K562 (cell line): ENCODE measurements around the gene ABCB9. TPM values are rescaled to one million over a fixed set of nuclear protein-coding genes. Genes with fewer than 3 reads are reported as not detected.

ENCODE experiments used
- BCOR ChIP-seq: fragments of 450-650 bp; IDR thresholded peaks from 2 replicates; pipeline ENCODE4 v1.6.1; 2016
- HLTF ChIP-seq: fragments of 450-650 bp; IDR thresholded peaks from 2 replicates; pipeline ENCODE4 v1.6.1; 2016
- KDM2B ChIP-seq: fragments of 250-450 bp; sonication (Bioruptor Pico); IDR thresholded peaks from 2 replicates; pipeline ENCODE4 v1.8.0; 2021; ENCODE audit warnings: mild to moderate bottlenecking, moderate library complexity
- NBN ChIP-seq: fragments of 450-650 bp; IDR thresholded peaks from 2 replicates; pipeline ENCODE4 v1.6.1; 2016; ENCODE audit warnings: low read depth, mild to moderate bottlenecking
- NONO ChIP-seq, 2 experiments: fragments of 200-400 bp in 1 of 2; fragments of 450-650 bp in 1 of 2; formaldehyde crosslinking in 1 of 2; IDR thresholded peaks; 2 replicates each; pipeline ENCODE4 v1.6.1; 2017; ENCODE audit warnings: low read depth in 2 of 2, mild to moderate bottlenecking in 2 of 2, moderate library complexity in 2 of 2, low read length in 1 of 2
- PKNOX1 ChIP-seq: fragments of 450-650 bp; IDR thresholded peaks from 2 replicates; pipeline ENCODE4 v1.6.1; 2016
- RBFOX2 ChIP-seq: fragments of 200-400 bp; formaldehyde crosslinking; IDR thresholded peaks from 2 replicates; pipeline ENCODE4 v1.6.1; 2017; ENCODE audit warnings: low read depth, mild to moderate bottlenecking, low read length, moderate library complexity
- SAP30 ChIP-seq: fragments of 200-600 bp; sonication (generic); IDR thresholded peaks from 2 replicates; pipeline ENCODE4 v1.6.1; 2012; ENCODE audit warnings: borderline replicate concordance, low read depth, mild to moderate bottlenecking, moderate library complexity, low read length, control low read depth, inconsistent platforms; ENCODE audit not compliant: insufficient read depth, poor library complexity, severe bottlenecking
- SIN3B ChIP-seq: fragments of 450-650 bp; IDR thresholded peaks from 2 replicates; pipeline ENCODE4 v1.6.1; 2017; ENCODE audit warnings: low read depth, mild to moderate bottlenecking, moderate library complexity
- TBL1XR1 ChIP-seq, 2 experiments: IDR thresholded peaks; 2 replicates each; pipeline ENCODE4 v1.6.1; 2012; ENCODE audit warnings: improper control_type of control experiment in 2 of 2, low read length in 2 of 2, mild to moderate bottlenecking in 1 of 2
- ZKSCAN1 ChIP-seq: fragments of 150-350 bp; IDR thresholded peaks from 2 replicates; pipeline ENCODE4 v1.6.1; 2016; ENCODE audit warnings: low read depth, low read length
- ZNF583 ChIP-seq: fragments of 250-450 bp; sonication (Bioruptor Pico); IDR thresholded peaks from 2 replicates; pipeline ENCODE4 v1.4.0; 2020
- ZNF77 ChIP-seq: fragments of 250-450 bp; sonication (Bioruptor Pico); IDR thresholded peaks from 2 replicates; pipeline ENCODE4 v1.5.0; 2020
- polyA plus RNA-seq, 8 experiments: library from polyadenylated mRNA; depleted of rRNA in 4 of 8; stranded (reverse) in 5 of 8; unstranded in 3 of 8; fragments of >200 nt; fragmentation: Nextera tagmentation in 2 of 8; fragmentation: Illumina TruSeq in 1 of 8; extraction: Ambion mirVana in 2 of 8; extraction: Trizol in 1 of 8; gene quantifications; 2 replicates each; pipeline versions ENCODE4 v1.2.1 to v1.2.3, GENCODE V29; 2011 to 2014; ENCODE audit warnings: inconsistent platforms in 1 of 8, missing spikeins in 1 of 8
- total RNA-seq, 7 experiments: library from RNA; depleted of rRNA in 6 of 7; stranded (reverse); fragments of >200 nt in 6 of 7; fragmentation: Illumina TruSeq in 2 of 7; extraction: Trizol in 2 of 7; gene quantifications; 2 replicates each; pipeline versions ENCODE4 v1.2.1 to v1.2.3, GENCODE V29; 2011 to 2021; ENCODE audit warnings: low replicate concordance in 1 of 7
- TF ChIP-seq, protein P1 (sequence below), 3 experiments: fragments of 200-800 bp in 1 of 3; fragments of 250-450 bp in 1 of 3; fragments of 450-650 bp in 1 of 3; sonication (Bioruptor Pico) in 1 of 3; sonication (Bioruptor generic) in 1 of 3; formaldehyde crosslinking in 1 of 3; IDR thresholded peaks; 2 replicates each; pipeline versions ENCODE4 v1.6.1 to v1.8.0; 2016 to 2022; ENCODE audit warnings: mild to moderate bottlenecking in 2 of 3, missing genetic modification characterization in 2 of 3, missing compliant biosample characterization in 1 of 3, moderate library complexity in 1 of 3
- TF ChIP-seq, protein P2 (sequence below): sonication (generic); formaldehyde crosslinking; IDR thresholded peaks from 2 replicates; pipeline ENCODE4 v1.8.0; 2022; ENCODE audit warnings: mild to moderate bottlenecking, missing genetic modification reagents
- TF ChIP-seq, protein P3 (sequence below): fragments of 450-650 bp; IDR thresholded peaks from 2 replicates; pipeline ENCODE4 v1.6.1; 2018; ENCODE audit not compliant: partially characterized antibody
- TF ChIP-seq, protein P4 (sequence below): sonication (generic); formaldehyde crosslinking; IDR thresholded peaks from 2 replicates; pipeline ENCODE4 v1.9.0; 2022; ENCODE audit warnings: mild to moderate bottlenecking, missing genetic modification reagents

The ABCB9 gene
- total and polyA plus RNA-seq, 9 of the 15 experiments (the other 6 are each of a cell fraction or from before 2014, with no cell fraction given), result 0.20 to 12.6 (median 6.2) TPM

DNA sequence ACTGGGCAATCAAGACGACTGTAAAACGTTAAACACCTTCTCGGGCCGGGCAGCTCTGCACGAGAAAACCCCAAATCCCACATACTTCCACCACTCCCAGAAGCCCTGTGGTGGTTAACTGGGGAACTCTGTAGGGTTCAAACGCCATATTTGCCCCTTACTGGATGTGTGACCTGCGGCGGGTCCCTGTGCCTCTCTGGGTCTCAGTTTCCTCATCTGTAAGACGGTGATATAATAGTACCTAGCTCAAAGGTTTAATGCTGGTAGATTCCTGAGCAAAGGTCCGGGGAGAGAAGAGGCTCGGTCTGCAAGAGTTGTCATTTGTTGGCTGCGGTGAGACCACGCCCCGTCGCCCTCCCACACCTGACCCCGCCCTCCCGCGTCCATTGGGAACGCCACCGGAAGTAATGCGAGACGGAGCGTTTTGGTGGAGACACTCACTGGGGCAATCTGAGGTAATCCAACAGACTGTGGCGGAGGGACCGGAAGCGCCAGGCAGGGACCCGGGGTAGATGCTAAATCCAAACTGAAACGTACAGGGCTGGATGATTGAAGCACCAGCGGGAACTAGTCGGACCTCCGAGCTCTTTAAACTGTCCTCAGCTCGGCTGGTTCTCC is 8.1 kb upstream of the ABCB9 start (continued):
- TF ChIP-seq, protein P1, sequence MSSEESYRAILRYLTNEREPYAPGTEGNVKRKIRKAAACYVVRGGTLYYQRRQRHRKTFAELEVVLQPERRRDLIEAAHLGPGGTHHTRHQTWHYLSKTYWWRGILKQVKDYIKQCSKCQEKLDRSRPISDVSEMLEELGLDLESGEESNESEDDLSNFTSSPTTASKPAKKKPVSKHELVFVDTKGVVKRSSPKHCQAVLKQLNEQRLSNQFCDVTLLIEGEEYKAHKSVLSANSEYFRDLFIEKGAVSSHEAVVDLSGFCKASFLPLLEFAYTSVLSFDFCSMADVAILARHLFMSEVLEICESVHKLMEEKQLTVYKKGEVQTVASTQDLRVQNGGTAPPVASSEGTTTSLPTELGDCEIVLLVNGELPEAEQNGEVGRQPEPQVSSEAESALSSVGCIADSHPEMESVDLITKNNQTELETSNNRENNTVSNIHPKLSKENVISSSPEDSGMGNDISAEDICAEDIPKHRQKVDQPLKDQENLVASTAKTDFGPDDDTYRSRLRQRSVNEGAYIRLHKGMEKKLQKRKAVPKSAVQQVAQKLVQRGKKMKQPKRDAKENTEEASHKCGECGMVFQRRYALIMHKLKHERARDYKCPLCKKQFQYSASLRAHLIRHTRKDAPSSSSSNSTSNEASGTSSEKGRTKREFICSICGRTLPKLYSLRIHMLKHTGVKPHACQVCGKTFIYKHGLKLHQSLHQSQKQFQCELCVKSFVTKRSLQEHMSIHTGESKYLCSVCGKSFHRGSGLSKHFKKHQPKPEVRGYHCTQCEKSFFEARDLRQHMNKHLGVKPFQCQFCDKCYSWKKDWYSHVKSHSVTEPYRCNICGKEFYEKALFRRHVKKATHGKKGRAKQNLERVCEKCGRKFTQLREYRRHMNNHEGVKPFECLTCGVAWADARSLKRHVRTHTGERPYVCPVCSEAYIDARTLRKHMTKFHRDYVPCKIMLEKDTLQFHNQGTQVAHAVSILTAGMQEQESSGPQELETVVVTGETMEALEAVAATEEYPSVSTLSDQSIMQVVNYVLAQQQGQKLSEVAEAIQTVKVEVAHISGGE (CRISPR knock-in tag; IDR thresholded peaks at IDR 0.05), result peak; percentile 92 to 99 (median 99)
- TF ChIP-seq SIN3B (peak; percentile 32), TBL1XR1 (IDR thresholded peaks at IDR 0.05; ENCODE audit: low read length in 2 of 2) (0 out of 4 replicates have a peak, but pooled peaks of 1 of the 2 experiments have one; percentile 55), HLTF (no peak), ZNF583 (CRISPR knock-in tag) (no peak), KDM2B (CRISPR knock-in tag) (no peak), RBFOX2 (no peak), SAP30 (no peak), ZNF77 (no peak), PKNOX1 (peak; percentile 51), NONO (IDR thresholded peaks at IDR 0.05; ENCODE audit: low read depth in 2 of 2, low read length in 1 of 2) (no peak), BCOR (no peak), ZKSCAN1 (peak; percentile 52; the same call in 1 of the 2 replicates), NBN (peak; percentile 68; the same call in 1 of the 2 replicates)
- TF ChIP-seq, protein P2, sequence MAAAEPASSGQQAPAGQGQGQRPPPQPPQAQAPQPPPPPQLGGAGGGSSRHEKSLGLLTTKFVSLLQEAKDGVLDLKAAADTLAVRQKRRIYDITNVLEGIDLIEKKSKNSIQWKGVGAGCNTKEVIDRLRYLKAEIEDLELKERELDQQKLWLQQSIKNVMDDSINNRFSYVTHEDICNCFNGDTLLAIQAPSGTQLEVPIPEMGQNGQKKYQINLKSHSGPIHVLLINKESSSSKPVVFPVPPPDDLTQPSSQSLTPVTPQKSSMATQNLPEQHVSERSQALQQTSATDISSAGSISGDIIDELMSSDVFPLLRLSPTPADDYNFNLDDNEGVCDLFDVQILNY, result no peak
- TF ChIP-seq, protein P3, sequence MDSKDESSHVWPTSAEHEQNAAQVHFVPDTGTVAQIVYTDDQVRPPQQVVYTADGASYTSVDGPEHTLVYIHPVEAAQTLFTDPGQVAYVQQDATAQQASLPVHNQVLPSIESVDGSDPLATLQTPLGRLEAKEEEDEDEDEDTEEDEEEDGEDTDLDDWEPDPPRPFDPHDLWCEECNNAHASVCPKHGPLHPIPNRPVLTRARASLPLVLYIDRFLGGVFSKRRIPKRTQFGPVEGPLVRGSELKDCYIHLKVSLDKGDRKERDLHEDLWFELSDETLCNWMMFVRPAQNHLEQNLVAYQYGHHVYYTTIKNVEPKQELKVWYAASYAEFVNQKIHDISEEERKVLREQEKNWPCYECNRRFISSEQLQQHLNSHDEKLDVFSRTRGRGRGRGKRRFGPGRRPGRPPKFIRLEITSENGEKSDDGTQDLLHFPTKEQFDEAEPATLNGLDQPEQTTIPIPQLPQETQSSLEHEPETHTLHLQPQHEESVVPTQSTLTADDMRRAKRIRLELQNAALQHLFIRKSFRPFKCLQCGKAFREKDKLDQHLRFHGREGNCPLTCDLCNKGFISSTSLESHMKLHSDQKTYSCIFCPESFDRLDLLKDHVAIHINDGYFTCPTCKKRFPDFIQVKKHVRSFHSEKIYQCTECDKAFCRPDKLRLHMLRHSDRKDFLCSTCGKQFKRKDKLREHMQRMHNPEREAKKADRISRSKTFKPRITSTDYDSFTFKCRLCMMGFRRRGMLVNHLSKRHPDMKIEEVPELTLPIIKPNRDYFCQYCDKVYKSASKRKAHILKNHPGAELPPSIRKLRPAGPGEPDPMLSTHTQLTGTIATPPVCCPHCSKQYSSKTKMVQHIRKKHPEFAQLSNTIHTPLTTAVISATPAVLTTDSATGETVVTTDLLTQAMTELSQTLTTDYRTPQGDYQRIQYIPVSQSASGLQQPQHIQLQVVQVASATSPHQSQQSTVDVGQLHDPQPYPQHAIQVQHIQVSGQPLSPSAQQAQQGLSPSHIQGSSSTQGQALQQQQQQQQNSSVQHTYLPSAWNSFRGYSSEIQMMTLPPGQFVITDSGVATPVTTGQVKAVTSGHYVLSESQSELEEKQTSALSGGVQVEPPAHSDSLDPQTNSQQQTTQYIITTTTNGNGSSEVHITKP, result peak; percentile 10
- TF ChIP-seq, protein P4, sequence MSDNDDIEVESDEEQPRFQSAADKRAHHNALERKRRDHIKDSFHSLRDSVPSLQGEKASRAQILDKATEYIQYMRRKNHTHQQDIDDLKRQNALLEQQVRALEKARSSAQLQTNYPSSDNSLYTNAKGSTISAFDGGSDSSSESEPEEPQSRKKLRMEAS (CRISPR knock-in tag), result no peak
